NCI-H2196 (cell line): ENCODE results near the gene GRB10.

ENCODE experiments used
- DNase-seq: peaks from one replicate; lab custom pipeline; 2025; ENCODE audit not compliant: unreplicated experiment; lab: John Stamatoyannopoulos, UW

Gene GRB10

DNA sequence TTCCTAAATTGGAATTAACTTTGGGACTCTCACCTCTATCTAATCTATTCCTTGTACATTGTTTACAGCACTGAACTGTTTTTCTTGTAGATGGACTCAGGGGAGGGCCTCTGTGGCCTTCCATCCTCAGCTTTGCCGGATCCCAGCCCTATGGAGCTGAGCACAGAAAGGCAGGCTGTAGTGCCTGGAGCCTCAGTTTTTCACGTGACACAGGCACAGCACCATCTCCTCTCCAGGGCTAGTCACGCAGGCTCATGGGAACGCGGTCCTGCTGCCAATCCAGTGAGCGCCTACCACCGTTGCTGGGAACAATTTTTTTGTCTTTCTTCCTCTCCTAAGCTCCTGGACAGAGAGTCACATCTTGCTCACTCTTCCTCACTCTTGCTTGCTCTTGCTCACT, 141.9 kb downstream of the GRB10 start:
- DNase-seq: no peak

- no peak for DNase-seq
These were observed 142.4 kb downstream of the GRB10 start for GRCh38 chr7:50640256-50640655.

GRCh38 chr7:50637725-50638643, 144.7 kb downstream of the GRB10 start:
- no peak for DNase-seq

DNA sequence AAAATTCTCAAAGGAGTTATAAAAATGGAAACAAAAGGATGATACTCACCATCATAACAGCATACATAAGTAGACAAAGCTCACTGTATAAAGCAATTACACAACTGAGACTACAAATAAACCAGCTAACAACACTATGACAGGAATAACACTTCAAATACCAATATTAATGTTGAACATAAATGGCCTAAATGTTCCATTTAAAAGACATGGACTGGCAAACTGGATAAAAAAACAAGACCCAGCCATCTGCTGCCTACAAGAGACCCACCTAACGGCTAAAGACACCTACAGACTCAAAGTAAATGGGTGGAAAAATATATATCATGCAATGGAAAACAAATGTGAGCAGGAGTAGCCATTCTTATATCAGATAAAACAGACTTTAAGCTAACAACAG, 148.3 kb downstream of the GRB10 start:
- no peak for DNase-seq

DNA sequence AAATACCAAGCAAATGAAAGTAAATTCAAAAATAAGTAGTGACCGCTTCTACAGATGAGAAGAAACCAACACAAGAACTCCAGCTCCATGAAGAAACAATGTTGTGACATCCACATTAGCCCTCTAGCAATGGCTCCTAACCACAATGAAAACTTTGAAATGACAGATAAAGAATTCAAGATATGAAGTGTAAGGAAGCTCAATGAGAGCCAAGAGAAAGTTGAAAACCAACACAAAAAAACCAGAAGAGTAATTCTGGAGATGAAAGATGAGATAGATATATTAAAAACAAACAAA, 149.3 kb downstream of the GRB10 start:
- no peak for DNase-seq

GRCh38 chr7:50632561-50633413, 149.9 kb downstream of the GRB10 start:
- peak; percentile 29 for DNase-seq

- no peak for DNase-seq
These were observed 151.1 kb downstream of the GRB10 start for GRCh38 chr7:50631639-50632038.

DNA sequence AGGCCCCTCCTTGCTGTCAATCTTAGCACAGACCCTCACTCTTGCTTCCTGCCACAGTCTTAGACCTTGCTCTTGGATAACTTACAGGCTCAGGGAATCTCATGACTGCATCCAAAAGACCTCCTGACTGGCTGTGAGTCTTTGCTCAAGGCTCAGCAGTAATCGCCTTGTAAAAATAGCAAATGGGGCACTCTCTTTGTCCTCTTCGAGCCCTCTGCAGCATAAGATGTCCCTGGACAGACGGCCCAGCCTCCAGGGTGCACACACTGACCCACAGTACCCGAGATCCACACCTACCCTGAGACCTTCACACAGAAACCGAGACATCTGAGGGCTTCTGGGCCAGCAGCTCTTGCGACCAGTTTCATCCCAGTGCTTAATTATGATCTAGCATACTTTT, 151.6 kb downstream of the GRB10 start:
- no peak for DNase-seq

DNA sequence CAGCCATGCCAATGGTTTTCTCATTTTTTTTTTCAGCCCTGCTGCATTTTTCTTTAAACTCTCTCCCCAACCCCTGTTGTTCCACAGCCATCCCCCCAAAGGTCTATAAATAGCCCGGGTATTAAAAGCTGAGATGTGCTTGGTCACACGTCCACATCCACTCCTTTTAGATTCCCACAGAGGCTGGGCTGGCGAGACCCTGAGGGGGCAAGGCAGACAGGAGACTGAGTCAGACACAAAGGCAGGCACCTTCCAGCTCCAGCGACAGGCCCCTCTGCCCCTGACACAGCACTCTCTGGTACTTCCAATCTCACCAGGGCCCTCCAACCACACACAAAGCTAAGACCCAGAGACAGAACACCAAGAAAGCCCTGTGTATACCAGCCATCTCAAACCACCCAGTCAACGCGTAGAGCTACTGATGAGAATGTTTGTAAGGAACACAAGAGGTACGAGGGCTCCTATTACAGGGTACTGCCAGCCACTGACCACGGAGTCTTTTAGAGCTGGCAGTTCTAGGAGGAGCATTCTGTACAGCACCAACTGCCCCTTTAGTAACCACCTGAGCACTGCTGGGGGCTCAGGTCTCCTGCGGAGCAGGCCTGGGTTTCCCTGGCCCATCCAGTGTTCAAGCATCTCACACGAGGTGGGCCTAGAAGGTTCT, 153.3 kb downstream of the GRB10 start:
- no peak for DNase-seq

DNA sequence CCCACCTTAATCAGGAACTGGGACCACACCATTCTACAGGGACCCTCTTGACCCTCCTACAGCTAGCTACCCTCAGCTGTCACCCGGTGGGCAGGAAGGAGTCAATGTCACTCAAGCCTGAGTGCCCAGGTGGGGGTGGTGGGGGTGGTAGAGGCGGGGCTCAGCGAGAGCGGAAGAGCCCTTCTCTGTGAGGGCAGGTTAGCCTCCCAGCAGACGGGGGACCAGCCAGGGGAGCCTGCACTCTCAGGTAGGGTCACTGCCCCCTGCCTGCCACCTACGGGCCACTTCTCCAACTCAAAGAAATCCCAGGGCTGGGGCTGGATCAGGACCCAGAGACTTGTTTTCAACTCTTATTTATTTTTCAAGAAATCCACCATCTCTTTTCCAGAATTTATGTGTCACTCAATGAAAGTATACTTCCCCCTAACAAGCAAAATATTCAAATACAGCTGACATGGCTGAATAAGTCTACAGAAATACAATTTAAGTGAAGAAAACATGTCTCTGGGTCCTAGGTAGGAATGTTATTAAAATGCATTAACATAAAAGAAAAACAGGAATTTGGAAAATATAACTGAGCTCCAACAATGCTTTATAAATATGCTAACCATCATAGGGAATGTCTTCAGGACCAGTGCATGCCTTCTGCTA, 154.1 kb downstream of the GRB10 start:
- DNase-seq: no peak

- DNase-seq: no peak
These were observed 154.8 kb downstream of the GRB10 start for GRCh38 chr7:50627824-50628361.

DNA sequence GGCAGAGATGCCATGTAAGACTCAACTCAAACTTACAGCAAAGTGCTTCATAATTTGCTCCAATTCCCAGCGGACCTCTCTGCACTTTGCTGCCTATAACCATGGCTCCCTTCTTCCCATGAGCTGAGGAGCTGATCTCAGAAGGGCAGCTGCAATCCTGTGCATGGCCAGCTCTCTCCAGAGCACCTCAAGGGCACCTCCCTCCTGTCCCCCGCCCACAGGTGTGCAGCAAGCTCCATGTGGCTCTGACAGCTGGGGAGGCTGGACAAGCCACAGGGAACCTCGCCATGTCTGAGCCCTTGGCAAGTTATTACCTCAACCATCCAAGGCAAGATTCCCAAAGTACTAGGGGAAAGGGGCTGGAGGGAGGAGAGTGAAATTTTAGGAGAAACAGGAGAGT, 156.4 kb downstream of the GRB10 start:
- no peak for DNase-seq

DNA sequence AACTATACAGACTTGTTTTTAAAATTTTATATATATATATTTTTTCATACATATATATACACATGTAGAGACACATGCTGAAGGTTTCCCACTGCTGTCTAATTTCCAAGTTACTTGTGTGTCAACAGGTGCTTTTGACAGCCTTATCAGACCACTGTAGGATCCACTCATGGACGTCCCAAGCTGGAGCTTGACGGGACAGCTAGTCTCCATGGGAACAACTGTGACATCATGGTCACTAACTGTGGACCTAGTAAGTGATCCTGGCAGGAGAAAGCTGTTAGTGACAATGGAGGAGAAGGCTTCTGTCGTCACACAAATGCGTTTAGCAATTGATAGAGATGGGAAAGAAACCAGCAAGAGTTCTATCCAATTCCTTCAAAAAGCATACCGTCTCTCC, 157.3 kb downstream of the GRB10 start:
- no peak for DNase-seq

DNA sequence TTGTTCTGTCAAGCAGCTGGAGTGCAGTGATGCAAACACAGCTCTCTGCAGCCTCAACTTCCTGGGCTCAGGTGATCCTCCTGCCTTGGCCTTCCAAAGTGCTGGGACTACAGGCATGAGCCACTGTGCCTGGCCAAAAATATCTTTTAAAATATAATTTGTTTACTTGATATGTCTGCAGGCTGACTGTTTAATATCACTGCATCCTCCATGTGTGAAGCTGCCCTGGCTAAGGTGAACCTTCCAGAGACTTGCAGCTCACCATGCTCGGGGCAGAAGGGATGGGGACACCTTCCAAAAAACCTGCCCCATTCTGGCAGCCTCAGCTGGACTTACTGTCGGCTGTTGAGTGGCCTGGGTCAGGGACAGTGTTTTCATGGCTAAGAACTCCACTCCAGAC, 159.9 kb downstream of the GRB10 start:
- no peak for DNase-seq

GRCh38 chr7:50621973-50622490, 160.7 kb downstream of the GRB10 start:
- no peak for DNase-seq

GRCh38 chr7:50621206-50621605, 161.5 kb downstream of the GRB10 start:
- DNase-seq: no peak

DNA sequence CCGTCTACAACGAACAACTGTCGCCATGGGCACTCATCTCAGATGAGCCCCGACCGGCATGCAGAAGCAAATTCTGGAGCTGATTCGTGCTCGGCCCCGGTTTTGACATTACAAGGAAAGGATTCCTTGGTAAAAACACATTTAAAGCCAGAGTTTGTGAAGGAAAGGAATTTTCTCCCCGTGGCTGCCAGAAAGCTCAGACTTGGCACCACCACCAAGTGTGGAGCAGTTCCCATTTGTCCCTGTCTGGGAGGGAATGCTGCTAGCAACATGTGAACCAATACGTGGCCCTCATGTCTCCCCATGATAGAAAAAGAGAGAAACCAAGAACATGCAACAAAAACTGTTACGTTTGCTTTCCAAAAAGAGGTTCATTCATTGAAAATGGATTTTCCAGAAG, 162.3 kb downstream of the GRB10 start:
- no peak for DNase-seq

GRCh38 chr7:50619684-50620083, 163.0 kb downstream of the GRB10 start:
- DNase-seq: no peak

DNA sequence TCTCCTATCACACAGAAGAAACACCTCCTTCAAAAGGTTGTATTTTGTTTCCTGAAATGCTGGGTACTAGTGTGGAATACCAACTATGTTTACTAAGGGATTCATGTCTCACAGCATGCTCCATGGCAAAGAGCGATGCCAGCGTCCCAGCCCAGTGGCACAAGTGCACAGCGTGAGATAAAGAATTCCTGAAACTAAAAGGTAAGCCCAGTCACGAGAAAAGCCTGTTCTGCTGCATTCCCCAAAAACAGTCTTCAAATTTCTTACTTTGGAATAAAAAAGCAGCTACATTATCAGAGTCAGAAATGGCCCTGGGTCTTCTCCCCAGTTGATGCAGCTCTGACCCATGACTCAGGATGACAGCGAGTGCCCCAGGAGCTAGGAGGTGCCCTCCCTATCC, 164.4 kb downstream of the GRB10 start:
- DNase-seq: no peak

- no peak for DNase-seq
These were observed 167.1 kb downstream of the GRB10 start for GRCh38 chr7:50615519-50616080.
